SK-N-MC (cell line): ENCODE data around the gene HABP2.

Experiments used
- DNase-seq: peaks from one replicate; pipeline ENCODE4 v3.0.0-alpha.2; 2011; ENCODE audit warnings: low read depth, low spot score
- H3K27ac ChIP-seq: fragments of 200-600 bp; sonication (generic); 2 replicates; pipeline ENCODE4 v1.5.1; 2016; ENCODE audit warnings: mixed run types
- H3K36me3 ChIP-seq: fragments of 200-600 bp; sonication (generic); 2 replicates; pipeline ENCODE4 v1.6.1; 2017; ENCODE audit warnings: antibody characterized with exemption, low read length, mixed read lengths; ENCODE audit not compliant: insufficient read depth
- H3K4me3 ChIP-seq: fragments of 200-600 bp; sonication (generic); 2 replicates; pipeline ENCODE4 v1.5.1; 2016
- H3K9ac ChIP-seq: fragments of 200-600 bp; sonication (generic); 2 replicates; pipeline ENCODE4 v1.8.0; 2017; ENCODE audit warnings: mixed run types, mixed read lengths; ENCODE audit not compliant: insufficient read length
- H3K9me3 ChIP-seq: fragments of 200-600 bp; sonication (generic); 2 replicates; pipeline ENCODE4 v1.6.1; 2017; ENCODE audit warnings: low read depth, mild to moderate bottlenecking, antibody characterized with exemption, low read length, moderate library complexity, mixed read lengths
- EZH2 ChIP-seq: fragments of 200-600 bp; sonication (generic); IDR thresholded peaks from one replicate; pipeline ENCODE4 v1.6.1; 2017; ENCODE audit warnings: antibody characterized with exemption
- FOXP2 ChIP-seq: optimal IDR thresholded peaks from 2 replicates; pipeline ENCODE3; 2011; ENCODE audit warnings: mild to moderate bottlenecking, moderate library complexity; ENCODE audit not compliant: insufficient read depth; ENCODE audit errors: extremely low read length, control extremely low read depth
- POLR2AphosphoS5 ChIP-seq: IDR thresholded peaks from 2 replicates; pipeline ENCODE4 v1.6.1; 2012; ENCODE audit warnings: mild to moderate bottlenecking, low read depth, low read length, borderline replicate concordance

Gene HABP2

GRCh38 chr10:113557903-113558321, 5.1 kb downstream of the HABP2 start:
- H3K36me3 ChIP-seq, result no peaks in the 10 kb centered on the region
- H3K27ac ChIP-seq, result no peak overlapping the region
- no peak overlapping the region for H3K9ac ChIP-seq
- TF ChIP-seq POLR2AphosphoS5 (no peak), FOXP2 (no peak), EZH2 (no peak)
- DNase-seq, result no peak
- H3K9me3 ChIP-seq, result no peaks in the 10 kb centered on the region
- no peak overlapping the region for H3K4me3 ChIP-seq

DNA sequence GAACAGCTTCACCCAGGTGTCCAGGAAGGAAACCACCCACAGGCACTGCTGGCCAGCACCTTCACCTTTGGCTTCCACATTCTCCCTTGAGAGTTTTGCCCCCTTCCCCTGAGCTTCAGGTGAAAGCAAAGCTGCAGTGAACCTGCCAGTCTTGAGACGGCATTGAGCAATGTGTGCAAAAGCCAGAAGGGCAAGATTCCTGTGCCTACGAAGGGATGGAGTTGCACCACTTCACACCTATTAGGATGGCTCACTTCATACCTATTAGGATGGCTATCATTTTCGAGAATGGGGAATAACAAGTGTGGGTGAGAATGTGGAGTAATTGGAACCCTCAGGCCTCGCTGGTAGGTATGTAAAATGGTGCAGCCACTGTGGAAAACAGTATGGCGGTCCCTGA, 7.2 kb downstream of the HABP2 start:
- no peak overlapping the region for H3K27ac ChIP-seq
- H3K9ac ChIP-seq, result no peak overlapping the region
- H3K9me3 ChIP-seq, result no peaks in the 10 kb centered on the region
- no peak overlapping the region for H3K4me3 ChIP-seq
- H3K36me3 ChIP-seq, result no peaks in the 10 kb centered on the region
- no peak for TF ChIP-seq POLR2AphosphoS5
- TF ChIP-seq FOXP2, result no peak
- TF ChIP-seq EZH2, result no peak
- no peak for DNase-seq

DNA sequence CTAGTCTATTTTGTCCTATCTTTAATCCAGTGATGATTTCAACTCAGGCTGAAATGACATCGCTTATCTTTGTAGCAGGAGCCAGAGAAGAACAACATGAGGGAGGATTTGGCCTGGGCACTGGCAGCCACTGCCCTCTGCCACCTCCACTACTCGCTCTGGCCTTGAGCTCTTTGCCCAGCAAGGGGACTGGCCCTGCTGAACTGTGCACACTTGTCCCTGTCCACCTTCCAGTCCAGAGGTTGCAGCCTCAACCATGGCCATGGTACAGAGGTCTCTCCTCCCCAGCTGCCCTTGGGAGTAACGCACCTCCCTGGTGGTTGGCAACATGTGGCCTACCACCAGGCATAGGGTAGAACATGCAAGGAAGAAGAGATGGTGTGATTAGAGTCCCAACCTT, 8.4 kb downstream of the HABP2 start:
- H3K9ac ChIP-seq, result no peak overlapping the region
- H3K27ac ChIP-seq, result no peak overlapping the region
- DNase-seq, result no peak
- no peak overlapping the region for H3K4me3 ChIP-seq
- no peaks in the 10 kb centered on the region for H3K36me3 ChIP-seq
- no peak for TF ChIP-seq POLR2AphosphoS5
- TF ChIP-seq EZH2, result no peak
- no peak for TF ChIP-seq FOXP2
- no peaks in the 10 kb centered on the region for H3K9me3 ChIP-seq

- no peak overlapping the region for H3K9ac ChIP-seq
- H3K9me3 ChIP-seq, result no peaks in the 10 kb centered on the region
- H3K4me3 ChIP-seq, result no peak overlapping the region
- no peak for DNase-seq
- H3K36me3 ChIP-seq, result no peaks in the 10 kb centered on the region
- H3K27ac ChIP-seq, result no peak overlapping the region
- no peak for TF ChIP-seq POLR2AphosphoS5
- TF ChIP-seq EZH2, result no peak
- TF ChIP-seq FOXP2, result no peak
Observed at GRCh38 chr10:113562069-113562468, 9.2 kb downstream of the HABP2 start.

DNA sequence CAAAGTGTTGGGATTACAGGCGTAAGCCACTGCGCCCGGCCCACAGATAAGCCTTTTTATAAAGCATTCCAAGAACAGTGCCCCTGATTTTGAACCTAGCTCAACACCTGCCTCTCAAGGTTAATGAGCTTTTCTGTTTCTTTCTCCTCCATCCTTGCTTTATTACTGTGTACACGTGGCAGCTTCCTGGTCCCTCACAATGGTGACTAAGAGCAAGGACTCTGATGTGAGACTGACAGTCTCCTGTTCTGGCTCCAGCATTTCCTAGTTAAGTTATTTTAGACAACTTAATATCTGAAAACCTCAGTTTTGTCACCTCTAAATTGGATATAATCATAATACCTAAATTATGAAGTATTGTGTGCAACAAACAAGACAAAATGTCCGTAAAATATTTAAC, 9.9 kb downstream of the HABP2 start:
- Histone ChIP-seq H3K9ac (no peak overlapping the region), H3K4me3 (no peak overlapping the region), H3K36me3 (no peaks in the 10 kb centered on the region), H3K9me3 (no peaks in the 10 kb centered on the region), H3K27ac (no peak overlapping the region)
- TF ChIP-seq EZH2, result no peak
- TF ChIP-seq POLR2AphosphoS5, result no peak
- TF ChIP-seq FOXP2, result no peak
- DNase-seq, result no peak

GRCh38 chr10:113563306-113564088, 10.6 kb downstream of the HABP2 start:
- no peaks in the 10 kb centered on the region for H3K9me3 ChIP-seq
- no peak overlapping the region for H3K27ac ChIP-seq
- peak overlapping the region; percentile 58 for H3K4me3 ChIP-seq
- TF ChIP-seq EZH2 (no peak), POLR2AphosphoS5 (no peak), FOXP2 (no peak)
- H3K9ac ChIP-seq, result no peak overlapping the region
- no peak for DNase-seq
- no peaks in the 10 kb centered on the region for H3K36me3 ChIP-seq

- Histone ChIP-seq H3K9me3 (no peaks in the 10 kb centered on the region), H3K9ac (no peak overlapping the region), H3K27ac (no peak overlapping the region), H3K36me3 (no peaks in the 10 kb centered on the region), H3K4me3 (no peak overlapping the region)
- TF ChIP-seq POLR2AphosphoS5 (no peak), EZH2 (no peak), FOXP2 (no peak)
- no peak for DNase-seq
Observed at GRCh38 chr10:113565364-113565763, 12.5 kb downstream of the HABP2 start.

- H3K36me3 ChIP-seq, result no peaks in the 10 kb centered on the region
- no peaks in the 10 kb centered on the region for H3K9me3 ChIP-seq
- no peak for DNase-seq
- H3K4me3 ChIP-seq, result no peak overlapping the region
- no peak overlapping the region for H3K9ac ChIP-seq
- H3K27ac ChIP-seq, result no peak overlapping the region
- TF ChIP-seq FOXP2 (no peak), POLR2AphosphoS5 (no peak), EZH2 (no peak)
Observed at GRCh38 chr10:113566888-113567287, 14.0 kb downstream of the HABP2 start.

DNA sequence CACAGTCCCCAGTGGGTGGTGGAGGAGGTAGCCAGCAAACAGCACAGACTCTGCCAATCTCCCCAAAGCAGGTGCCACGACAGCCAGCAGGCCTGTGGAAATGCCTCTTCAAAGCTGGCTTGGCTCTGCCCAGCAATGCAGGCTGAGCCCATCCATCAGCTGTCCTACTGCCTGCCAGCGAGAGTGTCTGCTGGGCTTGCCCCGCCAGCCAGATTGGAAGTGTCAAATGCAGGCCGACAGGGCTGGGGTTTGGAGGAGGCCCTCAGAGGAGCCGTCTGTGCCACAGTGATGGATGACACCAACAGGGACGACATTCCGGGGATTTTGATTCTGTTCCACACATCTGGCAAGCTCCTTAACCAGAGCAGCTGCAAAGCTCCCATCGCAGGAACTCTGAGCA, 16.7 kb downstream of the HABP2 start:
- Histone ChIP-seq H3K36me3 (no peaks in the 10 kb centered on the region), H3K27ac (no peak overlapping the region), H3K9ac (no peak overlapping the region), H3K4me3 (no peak overlapping the region), H3K9me3 (no peaks in the 10 kb centered on the region)
- DNase-seq, result no peak
- TF ChIP-seq FOXP2 (no peak), POLR2AphosphoS5 (no peak), EZH2 (no peak)
